ENCODE measurements around the gene CCR3. TPM values are rescaled to one million over a fixed set of nuclear protein-coding genes. Genes with fewer than 3 reads are reported as not detected.

The CCR3 gene
- total RNA-seq, 1 experiment from 2014 or later: not detected

- no peak for DNase-seq (ENCODE audit: low spot score)
Observed at GRCh38 chr3:46221391-46221790, 20.9 kb upstream of the CCR3 start.

GRCh38 chr3:46221938-46222337, 20.3 kb upstream of the CCR3 start:
- DNase-seq (ENCODE audit: low spot score): no peak

GRCh38 chr3:46222435-46223161, 19.7 kb upstream of the CCR3 start:
- no peak for DNase-seq (ENCODE audit: low spot score)

- no peak for DNase-seq (ENCODE audit: low spot score)
Observed at GRCh38 chr3:46228260-46229242, 13.7 kb upstream of the CCR3 start.

GRCh38 chr3:46231323-46231722, 10.9 kb upstream of the CCR3 start:
- DNase-seq (ENCODE audit: low spot score): no peak

- no peak for DNase-seq (ENCODE audit: low spot score)
Observed at GRCh38 chr3:46233194-46233593, 9.1 kb upstream of the CCR3 start.

- DNase-seq (ENCODE audit: low spot score): no peak
Observed at GRCh38 chr3:46235425-46235824, 6.8 kb upstream of the CCR3 start.

- no peak for DNase-seq (ENCODE audit: low spot score)
Observed at GRCh38 chr3:46236294-46237054, 5.8 kb upstream of the CCR3 start.

GRCh38 chr3:46238386-46238785, 3.9 kb upstream of the CCR3 start:
- no peak for DNase-seq (ENCODE audit: low spot score)

- DNase-seq (ENCODE audit: low spot score): no peak
Observed at GRCh38 chr3:46239301-46239938, 2.8 kb upstream of the CCR3 start.

- DNase-seq (ENCODE audit: low spot score): no peak
Observed at GRCh38 chr3:46239952-46240351, 2.3 kb upstream of the CCR3 start.

GRCh38 chr3:46243560-46243959, 1.3 kb downstream of the CCR3 start:
- no peak for DNase-seq (ENCODE audit: low spot score)

- no peak for DNase-seq (ENCODE audit: low spot score)
Observed at GRCh38 chr3:46245146-46245545, 2.9 kb downstream of the CCR3 start.

GRCh38 chr3:46252980-46253379, 10.7 kb downstream of the CCR3 start:
- no peak for DNase-seq (ENCODE audit: low spot score)

- no peak for DNase-seq (ENCODE audit: low spot score)
Observed at GRCh38 chr3:46258525-46258924, 16.3 kb downstream of the CCR3 start.

- DNase-seq (ENCODE audit: low spot score): no peak
Observed at GRCh38 chr3:46261926-46262594, 19.8 kb downstream of the CCR3 start.

GRCh38 chr3:46264002-46264401, 21.7 kb downstream of the CCR3 start:
- DNase-seq (ENCODE audit: low spot score): no peak

- DNase-seq (ENCODE audit: low spot score): no peak
Observed at GRCh38 chr3:46266598-46266997, 24.3 kb downstream of the CCR3 start.

GRCh38 chr3:46269556-46269955, 27.3 kb downstream of the CCR3 start:
- DNase-seq (ENCODE audit: low spot score): no peak

GRCh38 chr3:46270474-46270873, 28.2 kb downstream of the CCR3 start:
- no peak for DNase-seq (ENCODE audit: low spot score)

GRCh38 chr3:46271209-46271745, 29.0 kb downstream of the CCR3 start:
- DNase-seq (ENCODE audit: low spot score): no peak

Measured in HT-29 (cell line).